Fibroblast of skin of left biceps (primary cell): ENCODE data around the gene EOMES.
"Not testable (repeated sequence)": the region's sequence is repeated elsewhere in the genome, so short reads cannot be mapped to it uniquely, and the experiment has no call there.

Experiments
- DNase-seq, 2 experiments: peaks; one replicate each; pipeline ENCODE4 v3.0.0-alpha.2; 2013; ENCODE audit warnings: low read depth in 2 of 2

Gene EOMES

DNA sequence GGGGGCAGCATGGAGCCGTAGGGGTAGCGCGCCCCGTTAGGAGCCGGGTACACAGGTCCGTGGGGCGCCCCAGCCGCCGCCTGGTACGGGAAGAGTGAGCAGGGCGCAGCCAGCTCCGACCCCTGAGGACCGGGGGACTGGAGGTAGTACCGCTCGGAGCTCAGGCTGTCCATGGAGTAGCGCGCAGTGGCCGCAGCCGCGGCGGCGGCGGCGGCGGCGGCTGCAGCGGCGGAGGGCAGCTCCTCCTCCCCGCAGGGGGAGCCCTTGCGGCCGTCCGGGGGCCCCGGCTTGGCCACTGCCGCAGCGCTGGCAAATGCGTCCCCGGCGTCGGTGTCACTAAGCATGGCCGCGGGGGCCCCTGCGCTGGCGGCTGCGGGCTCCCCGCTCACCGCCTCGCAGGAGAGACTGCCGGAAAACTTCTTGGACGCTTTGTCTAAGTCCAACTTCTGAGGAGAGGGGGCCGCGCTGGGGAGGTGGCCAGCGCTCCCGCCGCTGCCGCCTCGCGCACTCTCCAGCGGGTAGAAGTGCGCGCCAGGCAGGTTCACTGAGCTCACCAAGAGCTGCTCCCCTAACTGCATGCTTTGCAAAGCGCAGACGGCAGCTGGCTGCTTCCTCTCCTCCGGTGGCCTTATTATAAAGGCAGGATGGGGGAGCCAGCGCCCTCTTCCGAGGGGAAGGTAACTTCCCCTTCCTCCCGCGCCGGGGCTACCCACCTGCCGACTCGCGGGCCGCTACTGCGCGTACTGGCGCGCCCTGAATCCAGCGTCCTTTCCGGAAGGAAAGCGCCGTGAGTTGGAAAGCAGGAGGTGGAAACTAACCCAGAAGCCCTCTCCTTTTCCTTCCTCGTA, at the start of gene EOMES:
Gene EOMES (minus strand): TSS at position 607 of the 848 bp plus-strand sequence. CDS start 29 bp downstream, at position 578.
- no peak for DNase-seq

DNA sequence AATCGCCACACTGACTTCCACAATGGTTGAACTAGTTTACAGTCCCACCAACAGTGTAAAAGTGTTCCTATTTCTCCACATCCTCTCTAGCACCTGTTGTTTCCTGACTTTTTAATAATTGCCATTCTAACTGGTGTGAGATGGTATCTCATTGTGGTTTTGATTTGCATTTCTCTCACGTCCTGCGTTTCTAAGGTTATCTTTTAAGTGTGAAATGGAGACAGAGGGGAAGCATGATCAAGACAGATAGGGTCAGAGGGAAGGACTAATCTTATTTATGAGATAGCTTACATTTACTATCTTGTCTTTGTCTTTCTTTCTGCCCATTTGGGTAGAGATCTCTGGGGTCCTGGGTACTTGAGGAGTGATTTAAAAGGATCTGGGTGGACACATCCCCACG, 48.3 kb upstream of the EOMES start:
- not testable (repeated sequence) for DNase-seq

DNA sequence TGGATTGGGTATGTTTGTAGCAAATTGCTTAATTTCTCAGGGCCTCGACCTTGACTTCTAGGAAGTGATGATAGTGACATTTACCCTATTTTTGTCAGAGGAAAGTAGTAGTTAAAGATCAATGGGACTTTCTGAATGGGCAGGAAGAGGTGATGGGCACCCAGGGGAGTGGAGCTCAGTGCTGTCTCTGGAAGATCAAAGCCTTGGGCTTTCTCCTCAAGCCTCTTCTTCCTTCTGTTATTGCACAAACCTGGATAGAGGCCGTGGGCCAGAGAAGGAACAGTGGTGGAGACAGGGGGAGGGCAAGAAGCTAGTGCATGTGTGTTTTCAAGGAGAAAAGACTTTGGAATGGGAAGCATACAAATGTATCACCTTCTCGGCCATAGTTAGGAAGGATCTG, 44.9 kb upstream of the EOMES start:
- no peak for DNase-seq

DNA sequence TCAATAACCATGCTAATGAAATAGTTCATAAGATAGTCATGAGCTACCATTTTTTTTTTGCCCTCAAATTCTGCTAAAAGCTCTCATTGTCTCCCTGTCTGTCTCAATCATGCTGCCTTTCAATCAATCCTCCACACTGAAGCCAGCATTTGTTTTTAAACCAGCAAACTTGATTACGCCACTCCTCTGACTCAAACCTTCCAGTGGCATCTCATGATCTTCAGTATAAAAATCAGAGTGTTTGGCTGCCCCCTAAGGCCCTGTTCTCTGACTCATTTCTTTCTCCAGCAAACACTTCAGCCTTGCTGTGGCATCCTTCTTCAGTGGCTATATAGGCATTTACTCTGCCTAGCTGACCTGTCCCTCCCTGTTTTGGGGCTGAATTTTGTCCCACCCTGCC, 36.0 kb upstream of the EOMES start:
- DNase-seq: peak; percentile 1 to 9

DNA sequence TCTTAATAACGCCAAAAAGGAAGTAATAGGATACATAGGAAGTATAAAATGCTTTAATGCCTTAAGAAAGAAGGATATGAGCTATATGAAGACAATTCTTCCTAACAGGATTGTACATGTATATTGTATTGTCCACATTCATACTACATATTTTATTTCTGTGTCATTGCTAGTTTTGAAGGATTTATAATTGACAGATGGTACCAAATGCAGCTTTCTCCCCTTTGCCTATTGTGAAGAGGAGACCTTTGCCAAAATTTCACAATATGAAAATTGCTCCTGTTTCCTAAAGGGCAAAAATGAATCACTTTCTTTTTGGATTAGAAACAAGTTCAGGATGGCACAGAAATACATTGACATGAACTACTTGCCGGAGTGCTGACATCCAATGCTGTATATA, 34.8 kb upstream of the EOMES start:
- no peak for DNase-seq

DNA sequence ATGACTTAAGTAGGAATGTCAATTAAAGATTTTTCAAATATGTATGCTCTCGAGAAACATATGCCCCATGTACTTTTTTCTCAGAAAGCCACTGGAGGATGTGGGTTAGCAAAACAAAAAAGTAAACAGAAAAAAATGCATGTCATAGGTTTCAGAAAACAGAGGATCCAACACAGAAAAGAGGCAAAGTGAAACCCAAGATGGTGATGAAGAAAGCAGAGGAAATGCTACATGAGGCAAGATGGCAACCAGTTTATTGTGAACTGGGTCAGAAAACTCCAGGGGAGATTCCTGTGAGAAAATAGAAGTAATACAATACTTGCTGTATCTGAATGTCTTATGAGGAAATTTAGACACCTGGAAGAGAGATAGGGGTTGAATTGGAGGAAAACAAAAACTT, 30.8 kb upstream of the EOMES start:
- DNase-seq: no peak

DNA sequence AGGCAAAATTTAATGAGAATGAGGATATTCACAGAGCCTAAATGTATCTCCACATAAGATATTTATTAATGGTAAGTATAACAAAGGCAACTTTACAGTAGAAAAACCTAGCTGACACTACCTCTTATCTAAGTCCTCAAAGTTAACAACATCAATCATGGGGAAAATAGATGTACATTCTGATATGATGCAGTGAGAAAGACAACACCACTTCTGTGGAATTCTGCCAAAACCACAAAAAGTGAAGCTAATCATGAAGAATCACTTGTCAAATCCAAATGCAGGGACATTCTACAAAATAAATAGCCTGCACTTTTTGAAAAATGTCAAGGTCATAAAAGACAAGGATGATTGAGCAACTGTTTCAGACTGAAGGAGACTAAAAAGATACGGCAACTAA, 27.5 kb upstream of the EOMES start:
- no peak for DNase-seq

DNA sequence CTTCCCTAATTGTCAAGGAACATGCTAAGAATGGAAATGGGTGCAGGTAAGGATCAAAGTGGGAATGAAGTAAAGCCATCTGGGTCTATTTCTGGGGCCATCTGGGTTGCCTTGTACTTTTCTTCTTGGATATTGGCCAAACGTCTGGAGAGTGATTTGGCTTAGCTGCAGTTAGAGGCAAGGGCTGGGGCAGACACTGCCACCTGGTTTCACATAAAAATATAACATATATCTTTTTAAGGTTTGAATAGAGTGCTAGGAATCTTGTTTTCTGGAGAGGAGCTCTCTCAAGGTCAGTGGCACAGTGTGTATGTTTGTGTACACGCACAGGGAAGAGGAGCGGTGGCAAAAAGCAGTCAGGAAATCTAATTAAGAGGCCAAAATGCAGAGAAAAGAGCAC, 24.7 kb upstream of the EOMES start:
- no peak for DNase-seq

DNA sequence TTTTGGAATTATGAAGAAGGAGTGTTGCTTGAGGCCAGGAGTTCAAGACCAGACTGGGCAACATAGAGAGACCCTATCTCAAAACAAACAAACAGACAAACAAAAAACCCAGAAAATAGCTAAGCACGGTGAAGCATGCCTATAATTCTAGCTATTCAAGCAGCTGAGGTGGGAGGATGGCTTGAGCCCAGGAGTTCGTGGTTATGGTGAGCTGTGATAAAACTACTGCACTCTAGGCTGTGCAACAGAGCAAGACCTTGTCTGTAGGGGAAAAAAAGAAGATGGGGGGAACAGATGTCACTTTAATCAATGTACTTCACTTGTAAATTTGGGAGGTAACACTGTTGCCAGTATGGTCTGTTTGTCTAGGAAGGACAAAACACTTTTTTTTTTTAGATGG, 18.7 kb upstream of the EOMES start:
- DNase-seq: no peak

DNA sequence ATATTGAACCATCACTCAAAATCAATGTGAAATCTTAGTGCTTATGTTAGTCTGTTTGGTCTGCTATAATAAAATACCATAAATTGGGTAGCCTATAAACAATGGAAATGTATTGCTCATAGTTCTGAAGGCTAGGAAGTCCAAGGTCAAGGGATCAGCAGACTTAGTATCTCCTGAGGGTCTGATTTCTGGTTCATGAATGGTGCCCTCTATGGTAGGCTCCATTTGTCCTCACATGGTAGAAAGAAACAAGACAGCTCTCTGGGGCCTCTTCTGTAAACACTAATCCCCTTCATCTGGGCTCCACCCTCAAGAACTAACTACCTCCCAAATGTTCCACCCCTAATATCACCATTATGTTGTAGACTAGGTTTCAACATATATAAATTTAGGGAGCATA, 15.0 kb upstream of the EOMES start:
- DNase-seq: no peak

DNA sequence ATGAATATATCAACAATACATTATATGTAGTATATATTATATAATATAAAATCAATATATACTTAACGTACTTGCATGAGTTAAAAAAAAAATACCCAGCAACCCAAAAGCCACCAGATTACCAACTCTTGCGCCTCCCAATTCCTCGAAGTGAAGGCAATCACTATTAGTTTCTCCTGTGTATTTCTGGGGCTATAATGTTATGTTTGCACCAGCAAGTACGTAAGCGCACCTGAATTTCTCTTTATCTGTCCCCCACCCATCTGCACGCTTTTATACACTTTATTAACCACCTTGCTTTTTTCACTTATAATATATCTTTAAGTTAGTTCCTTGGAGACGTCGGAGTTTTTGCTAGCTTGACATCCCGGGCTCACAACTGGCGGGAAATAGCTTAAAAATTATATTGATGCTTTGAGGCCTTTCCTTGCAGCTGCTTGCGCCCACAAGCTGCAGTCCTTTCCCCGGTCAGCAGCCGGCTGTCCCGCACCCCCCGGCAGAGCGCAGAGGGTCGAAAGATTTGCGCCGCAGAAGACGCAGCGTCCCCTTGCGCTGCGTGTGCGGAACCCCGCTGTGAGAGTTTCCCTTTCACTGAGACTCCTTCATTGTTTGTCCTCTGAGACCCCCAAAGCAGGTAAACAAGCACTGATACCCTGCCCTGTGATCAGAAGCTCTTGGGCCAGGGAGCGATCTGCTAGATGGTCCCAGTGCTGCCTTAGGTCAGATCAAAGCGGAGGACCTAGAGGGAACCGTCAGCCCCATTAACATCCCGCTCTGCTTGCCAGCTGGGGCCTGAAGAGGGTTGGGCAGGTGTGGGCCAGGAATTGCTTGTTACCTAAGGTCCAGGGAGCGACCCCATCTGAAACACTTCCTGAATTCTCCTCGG, 8.9 kb upstream of the EOMES start:
- DNase-seq: no peak

DNA sequence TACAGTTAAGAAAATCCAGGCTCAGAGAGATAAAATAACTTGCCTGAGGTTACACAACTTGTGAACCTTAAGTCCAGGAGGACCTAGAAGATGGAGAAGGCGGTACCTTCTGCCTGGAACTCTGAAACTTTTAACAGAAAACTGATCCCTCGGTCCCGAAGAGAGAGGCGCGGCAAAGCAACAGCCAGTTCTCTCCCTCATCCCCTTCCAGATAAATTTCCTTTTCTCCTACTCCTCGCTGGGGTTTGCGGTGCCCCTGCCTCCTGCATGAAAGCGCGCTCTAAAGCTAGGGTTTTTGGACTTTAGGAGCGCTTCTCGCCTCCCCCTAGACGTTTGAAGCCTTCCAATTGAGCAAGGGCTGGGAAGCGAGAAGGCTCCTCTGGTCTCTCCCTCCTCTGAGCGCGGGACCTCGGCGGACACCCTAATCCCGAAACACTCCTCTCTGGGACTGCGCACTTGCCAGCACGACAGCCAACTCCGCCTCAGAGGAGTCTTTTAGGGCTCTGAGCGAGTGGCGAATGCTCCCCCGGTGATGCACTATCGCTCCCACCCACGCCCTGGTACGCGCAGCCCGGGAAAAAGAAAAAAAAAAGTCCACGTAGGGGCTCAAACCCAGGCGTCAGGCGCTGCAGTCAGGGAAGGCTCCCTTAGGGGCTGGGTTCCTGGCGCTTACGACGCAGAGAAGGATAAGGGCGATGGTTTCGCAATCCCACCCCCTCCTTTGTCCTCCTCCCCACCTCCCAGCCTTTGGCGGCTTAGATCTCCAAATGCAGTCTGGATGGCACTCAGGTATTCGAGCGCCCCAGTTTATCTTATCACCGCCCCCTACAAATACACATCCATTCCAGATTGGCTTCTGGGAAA, 7.9 kb upstream of the EOMES start:
- DNase-seq: no peak

DNA sequence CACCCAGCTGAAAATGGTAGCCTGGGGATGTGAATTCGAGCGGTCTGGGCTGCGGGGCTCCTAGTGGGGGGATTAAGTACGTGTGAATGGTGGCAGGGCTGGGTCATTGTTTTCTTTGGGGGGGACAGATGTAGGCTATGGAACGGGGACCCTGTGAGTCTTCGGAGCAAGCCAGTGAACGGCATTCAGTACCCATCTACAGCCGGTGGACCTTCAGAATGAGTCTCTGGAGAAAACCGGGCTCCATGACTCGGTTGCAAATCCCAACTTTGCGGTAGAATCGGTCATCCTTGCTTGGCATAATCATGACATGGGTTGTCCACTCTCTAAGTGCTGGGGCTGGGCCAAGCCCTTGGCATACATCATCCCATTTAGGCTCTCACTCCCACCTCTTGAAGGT, 7.2 kb upstream of the EOMES start:
- DNase-seq: no peak

DNA sequence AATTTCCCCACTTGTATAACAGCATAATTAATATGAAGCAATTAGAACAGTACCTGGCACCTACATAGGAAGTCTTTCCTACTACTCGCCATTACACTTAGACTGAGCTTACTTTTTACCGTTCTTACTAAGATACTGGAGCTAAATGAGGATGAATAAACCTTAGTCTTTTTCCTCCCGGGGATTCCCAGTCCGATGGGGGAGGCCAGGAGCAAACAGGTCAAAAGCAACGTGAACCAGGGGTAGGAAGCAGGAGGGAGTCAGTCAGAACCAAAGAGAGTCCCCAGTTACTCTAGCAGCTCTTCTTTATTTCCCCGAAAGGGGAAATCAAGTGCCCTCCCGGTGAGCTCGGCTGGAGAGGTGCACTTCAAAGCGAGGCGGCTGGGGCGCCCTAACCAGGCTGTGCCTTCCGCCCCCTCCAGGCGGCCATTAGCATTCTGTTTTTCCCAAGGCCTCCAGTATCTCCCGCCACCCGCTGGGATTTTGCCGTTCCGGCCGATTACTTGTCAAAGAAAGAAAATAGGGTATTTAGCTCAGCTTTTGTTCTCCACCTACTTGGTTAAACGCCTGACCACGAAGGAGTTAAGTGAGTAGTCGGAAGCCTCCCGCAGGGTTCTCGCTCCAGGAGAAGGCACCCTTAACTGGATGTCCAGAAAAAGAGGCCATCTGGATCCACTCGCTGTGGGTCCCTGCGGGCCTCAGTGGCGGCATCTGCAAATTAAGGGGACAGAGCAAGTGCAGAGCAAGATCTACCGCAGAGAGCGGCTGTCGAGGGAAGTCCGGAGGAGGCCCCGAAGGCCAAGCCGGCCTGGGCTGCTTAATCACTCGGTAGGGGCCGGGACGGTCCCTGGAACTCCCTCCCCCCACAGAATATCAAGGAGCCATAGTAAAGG, 6.3 kb upstream of the EOMES start:
- no peak for DNase-seq

DNA sequence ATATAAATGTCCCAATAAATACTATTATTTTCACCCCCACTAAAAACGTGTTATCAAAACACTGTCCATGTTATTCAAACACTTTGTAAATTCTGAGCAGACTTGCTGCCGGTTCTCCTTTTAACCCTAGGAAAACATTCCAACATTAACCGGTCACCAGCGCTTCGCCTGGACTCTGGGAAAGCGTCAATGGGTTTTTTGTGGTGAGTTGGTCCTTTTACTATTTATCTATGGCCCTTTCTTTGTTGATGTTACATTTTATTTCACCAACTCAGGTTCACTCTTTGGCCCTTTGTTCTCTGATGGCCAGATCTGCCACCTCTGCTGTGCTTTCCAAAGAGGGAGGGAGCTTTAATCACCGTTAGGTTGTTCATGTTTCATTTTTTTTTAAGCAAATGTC, 4.1 kb upstream of the EOMES start:
- no peak for DNase-seq

DNA sequence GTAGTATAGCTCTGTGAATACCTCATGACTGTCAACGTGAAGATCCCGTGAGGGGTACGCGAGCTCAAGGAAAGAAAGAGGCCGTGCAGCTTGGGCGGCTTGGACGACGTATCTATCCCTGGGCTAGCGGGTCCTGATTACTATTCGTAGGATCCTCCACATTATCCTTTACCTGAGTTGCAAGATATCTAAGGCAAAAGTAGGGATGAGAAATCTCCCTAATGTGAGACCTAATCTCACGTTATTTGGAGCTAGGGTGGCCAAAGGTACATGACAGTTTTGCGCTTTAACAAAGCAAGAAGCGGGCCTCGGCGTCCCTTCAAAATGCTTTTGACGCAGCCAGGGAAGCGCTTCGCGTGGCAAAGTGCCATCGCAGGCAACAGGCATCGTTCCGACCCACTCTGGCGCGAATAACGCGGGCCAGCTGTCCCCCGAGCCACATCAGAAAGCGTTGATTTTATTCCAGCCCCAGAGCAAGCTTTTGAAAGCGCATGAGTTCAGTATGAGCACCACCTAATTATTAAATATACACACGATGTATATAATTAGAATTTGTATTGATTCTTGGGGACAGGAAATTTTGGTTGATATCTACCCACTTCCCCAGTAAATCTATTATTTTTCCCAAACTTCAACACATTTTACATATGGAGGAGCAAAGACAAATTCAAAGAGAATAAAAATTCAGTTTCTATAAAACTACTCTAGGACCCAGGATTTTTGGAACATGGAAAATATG, 2.5 kb upstream of the EOMES start:
- DNase-seq: no peak

DNA sequence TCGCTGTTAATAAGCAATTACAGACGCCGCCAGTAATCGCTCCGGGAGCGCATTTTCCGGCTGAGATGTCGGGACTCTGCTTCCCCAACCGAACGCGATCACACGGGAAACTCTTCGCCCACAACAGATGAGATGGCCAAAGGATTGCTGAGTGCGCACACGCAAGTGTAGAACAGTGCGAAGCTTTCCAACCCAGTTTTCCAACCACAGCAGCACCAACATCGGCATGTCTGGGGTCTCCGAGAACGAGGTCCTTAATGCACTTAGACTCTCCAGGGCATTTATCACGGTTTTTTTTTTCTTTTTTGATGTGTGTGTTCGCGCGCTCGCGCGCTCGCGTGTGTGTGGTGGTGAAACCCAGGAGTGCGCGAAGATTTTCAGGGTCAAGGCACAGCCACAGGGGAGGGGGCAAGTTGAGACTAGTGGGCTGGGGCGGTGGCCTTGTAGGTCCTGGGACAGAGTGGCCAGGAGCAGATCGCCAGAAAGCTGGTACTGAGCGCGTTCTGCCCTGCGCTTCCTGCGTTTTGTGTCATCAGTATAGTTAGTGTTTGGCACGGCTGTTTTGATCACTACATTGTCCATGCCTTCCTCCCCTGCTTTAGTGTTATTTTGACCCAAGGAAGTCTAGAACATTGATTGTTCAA, 1.8 kb upstream of the EOMES start:
- no peak for DNase-seq

DNA sequence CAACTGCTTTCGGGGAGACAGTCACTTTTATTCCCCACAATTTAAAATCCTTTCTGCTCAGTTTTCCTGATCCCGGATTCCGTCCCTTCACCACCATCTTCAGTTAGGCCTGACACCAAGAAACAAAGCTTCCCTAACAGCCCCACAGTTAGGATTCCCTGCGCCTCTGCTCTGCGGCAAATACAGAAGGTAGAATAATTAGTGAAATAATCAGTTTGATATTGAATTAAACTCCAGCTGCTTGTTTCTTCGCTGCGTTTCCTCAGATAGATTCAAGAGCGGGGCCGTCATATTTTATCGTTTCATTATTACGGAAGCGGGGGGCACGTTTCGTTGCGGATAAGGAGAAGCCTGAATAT, 1.3 kb upstream of the EOMES start:
- DNase-seq: no peak

DNA sequence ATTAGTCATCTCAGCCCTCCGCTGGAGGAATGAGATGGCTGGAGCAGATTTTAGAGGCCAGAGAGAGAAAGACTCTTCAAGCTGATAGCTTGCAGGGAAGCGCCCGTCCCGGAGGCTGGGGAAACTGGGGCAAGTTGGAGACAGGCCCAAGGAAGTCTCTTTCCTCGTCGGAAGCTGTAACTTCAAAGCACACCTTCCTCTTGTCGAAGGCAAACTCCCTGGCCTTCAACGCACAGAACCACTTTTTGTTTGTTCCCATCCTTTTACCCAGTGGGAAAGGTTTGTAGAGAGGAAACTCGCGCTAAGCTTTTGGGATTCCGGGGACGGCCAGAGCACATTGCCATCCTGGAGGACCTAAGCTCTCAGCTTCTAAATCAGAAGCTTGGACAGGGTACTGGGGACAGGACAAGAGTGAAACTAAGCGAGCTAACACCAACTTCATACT, 900 bp upstream of the EOMES start:
- no peak for DNase-seq
